ENCODE measurements around the gene ARHGAP22.

The ARHGAP22 gene

GRCh38 chr10:48498940-48499510 is 105.8 kb downstream of the ARHGAP22 start:
- TF ChIP-seq GATA3 (IDR thresholded peaks at IDR 0.05; ENCODE audit: low read depth, low read length) (no peak), GATA2 (IDR thresholded peaks at IDR 0.05; ENCODE audit: low read depth, low read length) (no peak)

GRCh38 chr10:48497780-48498770 is 106.8 kb downstream of the ARHGAP22 start:
- TF ChIP-seq GATA3 (IDR thresholded peaks at IDR 0.05; ENCODE audit: low read depth, low read length) (no peak), GATA2 (IDR thresholded peaks at IDR 0.05; ENCODE audit: low read depth, low read length) (no peak)

DNA sequence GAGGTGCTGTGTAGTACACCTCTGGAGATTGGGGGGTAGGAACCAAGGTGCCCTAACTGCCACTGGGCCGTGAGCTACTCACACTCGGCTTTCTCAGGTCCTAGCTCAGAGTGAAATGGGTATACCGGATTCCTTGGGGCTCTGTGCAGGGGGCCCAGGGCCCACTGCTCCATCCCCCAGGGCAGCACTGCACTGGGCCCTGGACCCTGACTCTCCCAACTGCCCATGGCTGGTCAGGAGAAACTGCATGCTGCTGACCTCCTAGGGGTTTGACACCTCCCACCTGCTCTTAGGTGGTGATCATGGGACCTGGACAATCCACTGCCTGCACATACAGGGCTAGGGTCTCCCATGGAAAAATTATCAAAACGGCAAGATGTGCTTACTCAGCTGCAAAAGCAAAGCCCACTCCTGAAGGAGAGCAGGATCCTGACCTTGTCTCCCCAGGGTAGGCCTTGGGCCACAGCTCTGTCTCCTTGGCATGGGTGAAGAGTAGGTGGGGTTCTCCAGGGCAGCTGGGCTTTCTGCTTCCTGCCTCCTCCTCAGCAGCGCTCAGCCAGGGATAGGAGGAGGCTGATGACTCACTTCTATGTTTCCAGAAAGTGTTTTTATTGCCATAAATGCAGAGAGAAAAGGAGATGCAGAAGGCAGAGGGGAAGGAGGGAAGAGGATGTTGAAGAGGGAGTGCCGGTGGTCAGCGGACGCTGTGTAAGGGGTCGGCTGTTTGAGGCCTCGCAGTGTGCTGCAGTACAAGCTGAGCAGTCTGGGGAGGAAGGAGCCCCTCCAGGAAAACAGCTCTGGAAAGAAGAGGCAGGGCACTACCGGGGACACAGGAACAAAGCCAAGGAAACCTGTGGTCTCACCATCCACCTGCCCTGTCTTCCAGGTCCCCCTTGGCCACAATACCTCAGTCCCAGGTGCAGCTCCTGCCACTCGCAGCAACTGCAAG is 107.8 kb downstream of the ARHGAP22 start:
- no peak for TF ChIP-seq GATA3 (IDR thresholded peaks at IDR 0.05; ENCODE audit: low read depth, low read length)

DNA sequence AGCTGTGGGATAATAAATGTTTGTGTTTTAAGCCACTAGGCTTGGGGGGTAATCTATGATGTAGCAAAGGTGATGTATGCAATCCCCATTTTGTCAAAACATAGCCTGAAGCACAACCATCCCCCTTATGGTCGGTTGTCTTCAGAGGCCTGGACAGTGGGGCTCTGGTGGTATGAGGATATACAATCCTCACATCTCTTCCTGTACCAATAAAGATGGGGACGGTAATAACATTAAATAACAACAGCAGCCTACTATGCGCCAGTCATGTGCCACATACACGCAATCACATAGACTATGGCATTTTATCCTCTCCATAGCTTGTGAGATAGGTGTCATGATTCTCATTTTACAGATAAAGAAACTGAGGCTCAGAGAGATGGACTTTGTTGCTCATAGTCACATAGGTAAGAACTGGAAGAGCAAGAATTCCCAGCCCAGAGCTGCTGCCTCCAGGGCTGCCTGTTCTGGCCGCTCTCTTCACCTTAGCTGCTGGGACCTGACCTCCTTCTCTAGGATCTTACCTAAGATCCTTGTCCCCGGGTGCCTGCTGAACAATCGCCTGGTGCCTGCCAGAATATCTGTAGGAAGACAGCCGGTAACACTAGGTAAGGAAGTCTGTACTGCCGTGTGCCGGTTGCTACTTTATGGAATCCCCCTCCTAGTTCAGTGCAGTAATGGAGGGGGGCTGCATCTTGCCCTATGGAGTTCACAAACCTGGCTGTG is 108.6 kb downstream of the ARHGAP22 start:
- TF ChIP-seq GATA2 (IDR thresholded peaks at IDR 0.05; ENCODE audit: low read depth, low read length) (no peak), GATA3 (IDR thresholded peaks at IDR 0.05; ENCODE audit: low read depth, low read length) (no peak)

GRCh38 chr10:48495282-48496045 is 109.4 kb downstream of the ARHGAP22 start:
- TF ChIP-seq GATA3 (IDR thresholded peaks at IDR 0.05; ENCODE audit: low read depth, low read length) (no peak), GATA2 (IDR thresholded peaks at IDR 0.05; ENCODE audit: low read depth, low read length) (no peak)

DNA sequence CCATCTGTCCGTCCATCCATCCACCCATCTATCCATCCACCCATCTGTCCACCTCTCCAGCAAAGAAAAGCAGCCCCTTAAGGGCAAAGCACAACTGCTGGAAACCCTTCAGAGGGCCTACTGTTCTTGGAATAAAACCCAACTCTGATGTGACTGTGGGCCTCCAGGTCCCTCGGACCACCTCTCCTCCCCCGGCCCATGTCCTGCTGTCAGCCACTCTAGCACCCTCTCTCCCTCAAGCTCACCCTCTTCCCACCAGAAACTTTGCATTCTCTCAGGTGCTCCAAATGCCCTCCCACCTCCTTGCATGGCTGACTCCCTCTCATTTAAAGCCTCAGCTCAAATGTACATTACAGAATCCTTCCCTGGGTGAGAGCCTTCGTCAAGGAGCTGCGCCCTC is 110.3 kb downstream of the ARHGAP22 start:
- TF ChIP-seq GATA2 (IDR thresholded peaks at IDR 0.05; ENCODE audit: low read depth, low read length) (no peak), GATA3 (IDR thresholded peaks at IDR 0.05; ENCODE audit: low read depth, low read length) (no peak)

GRCh38 chr10:48494073-48494472 is 110.8 kb downstream of the ARHGAP22 start:
- TF ChIP-seq GATA2 (IDR thresholded peaks at IDR 0.05; ENCODE audit: low read depth, low read length) (no peak), GATA3 (IDR thresholded peaks at IDR 0.05; ENCODE audit: low read depth, low read length) (no peak)

DNA sequence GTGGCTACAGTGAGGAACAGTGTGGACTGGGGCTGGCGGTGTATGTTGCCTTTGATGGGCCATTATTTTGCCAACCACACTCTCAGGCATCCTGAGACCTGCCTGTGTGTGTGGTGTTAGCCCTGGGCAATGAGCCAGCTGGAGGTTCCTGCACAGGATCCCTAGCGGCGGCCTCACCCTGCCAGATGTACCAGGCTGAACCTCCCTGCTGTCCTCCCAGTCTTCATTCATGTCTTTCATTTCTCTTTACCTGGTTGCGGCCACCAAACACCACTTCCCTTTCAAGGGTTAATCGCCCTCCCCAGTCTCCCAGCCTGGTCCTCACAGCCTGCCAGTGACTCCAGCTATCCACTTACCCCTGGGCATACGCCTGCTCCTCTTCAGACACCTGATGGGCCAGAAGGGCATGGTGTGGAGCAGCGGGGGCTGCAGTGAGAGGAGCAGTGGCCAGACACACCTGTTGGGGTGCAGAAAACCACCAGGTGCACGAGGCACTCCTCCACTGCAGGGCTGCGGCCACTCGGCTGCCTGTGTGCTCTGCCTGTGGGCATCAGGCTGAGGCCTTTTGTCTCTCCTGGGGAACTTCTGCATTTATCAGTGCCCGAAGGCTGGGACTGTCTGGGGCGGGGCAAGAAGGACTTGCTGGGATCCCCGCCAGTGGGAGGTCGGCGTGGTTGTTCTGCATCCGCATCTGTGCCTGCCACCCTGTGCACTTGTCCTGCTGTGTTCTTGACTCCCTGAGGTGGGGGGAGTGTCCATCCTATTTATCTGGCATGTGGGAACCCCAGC is 111.6 kb downstream of the ARHGAP22 start:
- TF ChIP-seq GATA2 (IDR thresholded peaks at IDR 0.05; ENCODE audit: low read depth, low read length) (no peak), GATA3 (IDR thresholded peaks at IDR 0.05; ENCODE audit: low read depth, low read length) (no peak)

DNA sequence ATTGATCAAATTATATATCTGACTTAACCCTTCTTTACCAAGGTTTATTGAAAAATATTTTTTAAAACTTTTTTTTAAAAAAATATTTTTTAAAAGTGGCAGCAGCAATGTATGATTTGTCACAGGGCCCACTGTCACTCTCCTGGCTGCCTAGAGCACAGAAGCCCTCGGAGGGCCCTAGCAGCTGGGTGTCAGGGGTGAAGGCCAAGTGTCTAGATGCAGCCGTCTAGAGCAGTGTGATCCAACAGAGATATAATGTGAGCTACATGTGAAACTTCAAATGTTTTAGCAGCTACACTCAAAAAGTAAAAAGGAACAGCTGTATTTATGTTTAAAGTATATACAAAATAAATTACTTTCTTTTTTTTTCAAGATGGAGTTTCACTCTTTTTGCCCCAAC is 112.7 kb downstream of the ARHGAP22 start:
- TF ChIP-seq GATA2 (IDR thresholded peaks at IDR 0.05; ENCODE audit: low read depth, low read length) (no peak), GATA3 (IDR thresholded peaks at IDR 0.05; ENCODE audit: low read depth, low read length) (no peak)

DNA sequence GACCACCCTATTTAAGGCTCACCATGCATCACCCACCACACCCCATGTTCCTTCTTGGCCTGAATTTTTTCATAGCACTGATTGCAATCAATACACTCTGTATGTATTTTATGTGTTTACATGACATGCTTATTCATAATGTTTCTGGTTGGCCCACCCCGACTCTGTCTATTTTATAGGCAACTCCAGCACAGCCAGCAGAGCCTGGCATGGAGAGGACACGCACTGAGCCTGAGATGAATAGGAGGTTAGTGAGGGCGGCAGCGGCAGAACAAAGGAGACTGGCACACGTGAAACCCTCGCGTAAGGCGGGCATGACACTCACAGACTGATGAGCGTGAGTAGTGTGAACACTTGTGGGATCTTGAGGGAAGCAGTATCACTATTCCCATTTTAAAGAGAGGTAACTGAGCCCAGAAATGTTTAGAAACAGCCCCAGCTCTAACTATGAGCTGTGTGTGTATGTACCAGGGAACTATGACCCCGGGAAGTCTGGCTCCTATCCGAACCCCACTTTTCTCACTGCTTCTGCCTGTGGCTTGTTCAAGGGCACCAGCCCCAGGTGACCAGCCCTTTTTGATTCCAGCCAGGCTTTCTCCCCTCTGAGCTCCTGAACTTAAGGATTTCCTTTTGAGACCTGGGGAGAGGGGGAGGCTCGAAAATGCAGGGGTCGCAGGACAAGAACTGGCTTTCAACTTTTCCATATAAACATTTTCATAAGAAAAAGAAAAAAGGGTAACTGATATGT is 113.3 kb downstream of the ARHGAP22 start:
- TF ChIP-seq GATA2 (IDR thresholded peaks at IDR 0.05; ENCODE audit: low read depth, low read length): no peak
- no peak for TF ChIP-seq GATA3 (IDR thresholded peaks at IDR 0.05; ENCODE audit: low read depth, low read length)

GRCh38 chr10:48490946-48491345 is 113.9 kb downstream of the ARHGAP22 start:
- TF ChIP-seq GATA2 (IDR thresholded peaks at IDR 0.05; ENCODE audit: low read depth, low read length): no peak

- TF ChIP-seq GATA2 (IDR thresholded peaks at IDR 0.05; ENCODE audit: low read depth, low read length): no peak
- no peak for TF ChIP-seq GATA3 (IDR thresholded peaks at IDR 0.05; ENCODE audit: low read depth, low read length)
Measured at GRCh38 chr10:48490571-48490940, 114.3 kb downstream of the ARHGAP22 start.
